HG03575 (cell line): ENCODE results near the gene RXRG.

ENCODE experiments used
- ATAC-seq: cut with Tn5 transposase; IDR thresholded peaks from one replicate; pipeline ENCODE4 v1.9.1; 2021; ENCODE audit not compliant: unreplicated experiment, insufficient number of reproducible peaks, low FRiP score; ENCODE audit errors: extremely low read depth

RXRG gene

GRCh38 chr1:165383067-165383466 is 61.9 kb downstream of the RXRG start:
- ATAC-seq: no peak

GRCh38 chr1:165381745-165382505 is 63.0 kb downstream of the RXRG start:
- no peak for ATAC-seq

GRCh38 chr1:165376811-165377311 is 68.1 kb downstream of the RXRG start:
- no peak for ATAC-seq

- ATAC-seq: no peak
Measured at GRCh38 chr1:165376041-165376810, 68.7 kb downstream of the RXRG start.

GRCh38 chr1:165375623-165376022 is 69.3 kb downstream of the RXRG start:
- ATAC-seq: no peak

- ATAC-seq: no peak
Measured at GRCh38 chr1:165371588-165372225, 73.2 kb downstream of the RXRG start.

GRCh38 chr1:165369255-165369848 is 75.6 kb downstream of the RXRG start:
- ATAC-seq: no peak

GRCh38 chr1:165367375-165367993 is 77.4 kb downstream of the RXRG start:
- no peak for ATAC-seq

GRCh38 chr1:165365341-165365740 is 79.6 kb downstream of the RXRG start:
- ATAC-seq: no peak

GRCh38 chr1:165364568-165365133 is 80.3 kb downstream of the RXRG start:
- ATAC-seq: no peak

GRCh38 chr1:165356876-165357275 is 88.0 kb downstream of the RXRG start:
- ATAC-seq: no peak

- ATAC-seq: no peak
Measured at GRCh38 chr1:165355977-165356811, 88.7 kb downstream of the RXRG start, which contains the start of gene LMX1A. LMX1A (minus strand) TSS chr1:165356715; CDS start chr1:165355559, 1,156 bp downstream.

- no peak for ATAC-seq
Measured at GRCh38 chr1:165355139-165355976, 89.6 kb downstream of the RXRG start.

GRCh38 chr1:165354739-165355138 is 90.2 kb downstream of the RXRG start:
- ATAC-seq: no peak

GRCh38 chr1:165353731-165354671 is 90.9 kb downstream of the RXRG start:
- ATAC-seq: no peak
